Ovary (tissue), 3 donors: ENCODE results near the gene JARID2.

Source experiments
- POLR2A ChIP-seq: fragments of 450-650 bp; IDR thresholded peaks from one replicate; pipeline ENCODE4 v1.6.1; 2017; ENCODE audit warnings: antibody characterized with exemption, mild to moderate bottlenecking, moderate library complexity
- TF ChIP-seq, protein P1 (sequence below), 3 donors: fragments of 450-650 bp in 2 of 3; fragments of 200-600 bp in 1 of 3; IDR thresholded peaks; one replicate each; pipeline versions ENCODE4 v1.5.1 to v1.8.0; 2016 to 2022; ENCODE audit warnings: antibody characterized with exemption in 3 of 3, mild to moderate bottlenecking in 1 of 3
- donor health status: DM: no; HTN: no; CAD: no.

DNA sequence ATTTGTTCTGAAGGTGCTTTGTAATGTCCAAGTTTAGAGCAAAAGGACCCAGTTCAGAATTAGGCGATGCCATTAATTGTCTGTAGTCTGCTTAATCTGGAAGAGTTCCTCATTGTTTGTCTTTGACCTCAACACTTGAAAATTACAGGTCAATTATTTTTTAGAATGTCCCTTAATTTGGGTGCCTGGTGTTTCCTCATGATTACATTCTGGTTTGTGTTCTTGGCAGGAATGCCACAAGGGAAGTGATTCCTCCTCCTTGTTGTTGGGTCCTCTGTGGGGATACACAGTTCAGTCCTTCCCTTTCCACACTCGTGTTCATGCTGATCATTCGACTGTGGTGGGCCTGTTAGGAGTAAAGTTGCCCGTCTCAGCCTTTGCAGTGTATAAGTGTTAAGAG lies 207.3 kb downstream of the JARID2 start:
- TF ChIP-seq, protein P1, sequence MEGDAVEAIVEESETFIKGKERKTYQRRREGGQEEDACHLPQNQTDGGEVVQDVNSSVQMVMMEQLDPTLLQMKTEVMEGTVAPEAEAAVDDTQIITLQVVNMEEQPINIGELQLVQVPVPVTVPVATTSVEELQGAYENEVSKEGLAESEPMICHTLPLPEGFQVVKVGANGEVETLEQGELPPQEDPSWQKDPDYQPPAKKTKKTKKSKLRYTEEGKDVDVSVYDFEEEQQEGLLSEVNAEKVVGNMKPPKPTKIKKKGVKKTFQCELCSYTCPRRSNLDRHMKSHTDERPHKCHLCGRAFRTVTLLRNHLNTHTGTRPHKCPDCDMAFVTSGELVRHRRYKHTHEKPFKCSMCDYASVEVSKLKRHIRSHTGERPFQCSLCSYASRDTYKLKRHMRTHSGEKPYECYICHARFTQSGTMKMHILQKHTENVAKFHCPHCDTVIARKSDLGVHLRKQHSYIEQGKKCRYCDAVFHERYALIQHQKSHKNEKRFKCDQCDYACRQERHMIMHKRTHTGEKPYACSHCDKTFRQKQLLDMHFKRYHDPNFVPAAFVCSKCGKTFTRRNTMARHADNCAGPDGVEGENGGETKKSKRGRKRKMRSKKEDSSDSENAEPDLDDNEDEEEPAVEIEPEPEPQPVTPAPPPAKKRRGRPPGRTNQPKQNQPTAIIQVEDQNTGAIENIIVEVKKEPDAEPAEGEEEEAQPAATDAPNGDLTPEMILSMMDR (IDR thresholded peaks at IDR 0.05) = no peak
- no peak for TF ChIP-seq POLR2A
